ENCODE results near the gene C8A. TPM values are rescaled to one million over a fixed set of nuclear protein-coding genes. Genes with fewer than 3 reads are reported as not detected.

The C8A gene
- total RNA-seq, 1 experiment from 2014 or later = not detected

- DNase-seq (ENCODE audit: low read depth, low spot score) = no peak
- in situ Hi-C loops (cut with HindIII; ENCODE audit: low pct_unique_long_range_greater_than_20kb, low sequenced_read_pairs) = no loop called here
Observed at GRCh38 chr1:56867491-56867890, 12.9 kb downstream of the C8A start.

DNA sequence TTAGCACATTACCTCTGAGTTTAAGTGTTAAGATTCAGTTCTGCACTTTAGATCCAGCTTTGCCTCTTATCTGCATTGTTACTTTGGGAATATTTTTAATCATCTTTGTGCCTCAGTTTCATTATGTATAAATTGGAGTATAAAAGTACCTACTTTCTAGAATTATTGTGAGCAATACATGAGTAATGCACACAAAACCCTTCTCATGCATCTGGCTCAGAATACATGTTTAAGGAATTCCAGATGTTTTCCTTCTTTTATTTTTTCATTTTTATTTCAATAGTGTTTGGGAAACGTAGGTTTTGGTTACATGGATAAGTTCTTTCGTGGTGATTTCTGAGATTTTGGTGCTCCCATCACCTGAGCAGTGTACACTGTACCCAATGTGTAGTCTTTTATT lies 14.2 kb downstream of the C8A start:
- DNase-seq (ENCODE audit: low read depth, low spot score) = no peak
- in situ Hi-C loops (cut with HindIII; ENCODE audit: low pct_unique_long_range_greater_than_20kb, low sequenced_read_pairs) = no loop called here

GRCh38 chr1:56872597-56872996 lies 18.0 kb downstream of the C8A start:
- in situ Hi-C loops (cut with HindIII; ENCODE audit: low pct_unique_long_range_greater_than_20kb, low sequenced_read_pairs) = no loop called here

GRCh38 chr1:56873213-56873612 lies 18.6 kb downstream of the C8A start:
- in situ Hi-C loops (cut with HindIII; ENCODE audit: low pct_unique_long_range_greater_than_20kb, low sequenced_read_pairs) = no loop called here
- no peak for DNase-seq (ENCODE audit: low read depth, low spot score)

More at GRCh38 chr1:56872597-56872996, 18.0 kb downstream of the C8A start:
- no peak for DNase-seq (ENCODE audit: low read depth, low spot score)

DNA sequence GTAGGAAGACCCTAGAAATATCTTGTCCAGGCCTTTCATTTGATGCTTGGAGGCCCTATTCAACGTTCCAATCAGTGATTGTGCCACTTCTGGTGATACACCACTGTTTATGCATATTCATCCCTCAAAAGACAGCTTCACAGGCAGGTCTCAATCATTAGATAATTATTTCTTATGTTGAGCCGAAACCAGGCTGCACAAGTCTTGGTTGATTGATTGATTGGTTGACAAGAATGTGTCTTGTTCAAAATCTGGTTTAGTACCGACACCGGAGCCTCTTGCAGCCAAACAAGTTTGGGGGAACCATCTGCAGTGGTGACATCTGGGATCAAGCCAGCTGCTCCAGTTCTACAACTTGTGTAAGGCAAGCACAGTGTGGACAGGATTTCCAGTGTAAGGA lies 20.1 kb downstream of the C8A start:
- in situ Hi-C loops (cut with HindIII; ENCODE audit: low pct_unique_long_range_greater_than_20kb, low sequenced_read_pairs) = no loop called here
- DNase-seq (ENCODE audit: low read depth, low spot score) = no peak

DNA sequence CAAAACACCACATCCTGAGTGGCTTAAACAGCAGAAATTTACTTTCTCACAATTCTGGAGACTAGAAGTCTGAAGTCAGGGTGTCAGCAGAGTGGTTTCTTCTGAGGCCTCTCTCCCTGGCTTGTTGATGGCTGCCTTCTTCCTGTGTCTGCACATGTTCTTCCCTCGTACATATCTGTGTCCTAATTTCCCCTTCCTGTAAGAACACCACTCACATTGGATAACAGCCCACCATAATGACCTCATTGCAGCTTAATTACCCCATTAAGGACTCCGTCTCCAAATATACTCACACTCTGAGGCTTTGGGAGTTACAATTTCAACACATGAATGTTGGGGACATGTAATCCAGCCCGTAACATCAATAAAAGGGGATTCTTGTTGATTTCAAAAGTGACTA lies 23.4 kb downstream of the C8A start:
- in situ Hi-C loops (cut with HindIII; ENCODE audit: low pct_unique_long_range_greater_than_20kb, low sequenced_read_pairs) = no loop called here
- no peak for DNase-seq (ENCODE audit: low read depth, low spot score)

DNA sequence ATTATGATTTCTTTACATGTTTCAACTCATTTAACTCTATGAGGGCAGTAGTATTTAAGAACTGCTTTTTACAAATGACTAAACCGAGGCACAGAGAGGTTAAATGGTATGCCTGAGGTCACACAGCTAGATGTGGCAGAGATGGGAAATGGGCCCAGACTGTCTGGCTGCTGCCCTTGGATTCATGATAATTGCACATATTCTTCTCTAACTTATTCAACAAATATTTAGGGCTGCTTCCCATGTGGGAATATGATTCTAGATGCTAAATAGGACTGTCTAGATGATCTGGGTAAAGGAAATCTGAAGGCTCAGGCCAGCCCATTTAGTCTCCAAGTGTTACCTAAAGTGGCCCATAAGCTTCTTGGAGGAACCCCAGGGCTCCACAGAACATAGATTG lies 26.2 kb downstream of the C8A start:
- DNase-seq (ENCODE audit: low read depth, low spot score) = no peak
- in situ Hi-C loops (cut with HindIII; ENCODE audit: low pct_unique_long_range_greater_than_20kb, low sequenced_read_pairs) = no loop called here

DNA sequence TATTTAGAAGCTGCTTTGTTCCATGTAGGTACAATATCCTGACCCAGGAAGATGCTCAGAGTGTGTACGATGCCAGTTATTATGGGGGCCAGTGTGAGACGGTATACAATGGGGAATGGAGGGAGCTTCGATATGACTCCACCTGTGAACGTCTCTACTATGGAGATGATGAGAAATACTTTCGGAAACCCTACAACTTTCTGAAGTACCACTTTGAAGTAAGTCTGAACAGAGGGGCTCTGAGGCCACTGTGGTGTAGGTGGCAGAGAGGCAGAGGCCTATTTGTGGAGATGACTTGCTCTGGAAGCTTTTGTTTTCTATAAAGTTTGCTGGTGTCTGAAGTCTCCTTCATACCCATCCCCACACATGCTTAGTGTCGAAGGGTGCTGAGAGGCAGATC lies 26.8 kb downstream of the C8A start:
- no peak for DNase-seq (ENCODE audit: low read depth, low spot score)
- in situ Hi-C loops (cut with HindIII; ENCODE audit: low pct_unique_long_range_greater_than_20kb, low sequenced_read_pairs) = no loop called here

DNA sequence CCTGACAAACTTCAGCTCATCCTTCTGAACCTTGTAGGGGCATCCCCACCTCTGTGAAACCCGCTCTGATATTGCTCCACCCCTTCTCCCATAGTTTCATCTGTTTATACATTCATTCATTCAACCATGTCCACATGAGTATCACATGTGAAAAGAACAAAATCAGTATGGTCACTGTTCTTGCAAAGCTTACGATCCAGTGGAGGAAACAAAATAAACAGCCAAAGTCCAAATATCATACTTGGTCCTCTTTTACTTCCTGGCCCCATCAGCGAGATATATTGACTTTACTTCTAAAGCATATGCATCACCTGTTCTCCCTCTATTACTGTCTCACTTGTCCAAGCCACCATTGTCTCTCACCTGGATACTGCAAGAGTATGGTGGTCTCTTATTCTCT lies 35.6 kb downstream of the C8A start:
- in situ Hi-C loops (cut with HindIII; ENCODE audit: low pct_unique_long_range_greater_than_20kb, low sequenced_read_pairs) = no loop called here
- no peak for DNase-seq (ENCODE audit: low read depth, low spot score)

- in situ Hi-C loops (cut with HindIII; ENCODE audit: low pct_unique_long_range_greater_than_20kb, low sequenced_read_pairs) = no loop called here
- DNase-seq (ENCODE audit: low read depth, low spot score) = no peak
Observed at GRCh38 chr1:56894014-56894413, 39.4 kb downstream of the C8A start.

DNA sequence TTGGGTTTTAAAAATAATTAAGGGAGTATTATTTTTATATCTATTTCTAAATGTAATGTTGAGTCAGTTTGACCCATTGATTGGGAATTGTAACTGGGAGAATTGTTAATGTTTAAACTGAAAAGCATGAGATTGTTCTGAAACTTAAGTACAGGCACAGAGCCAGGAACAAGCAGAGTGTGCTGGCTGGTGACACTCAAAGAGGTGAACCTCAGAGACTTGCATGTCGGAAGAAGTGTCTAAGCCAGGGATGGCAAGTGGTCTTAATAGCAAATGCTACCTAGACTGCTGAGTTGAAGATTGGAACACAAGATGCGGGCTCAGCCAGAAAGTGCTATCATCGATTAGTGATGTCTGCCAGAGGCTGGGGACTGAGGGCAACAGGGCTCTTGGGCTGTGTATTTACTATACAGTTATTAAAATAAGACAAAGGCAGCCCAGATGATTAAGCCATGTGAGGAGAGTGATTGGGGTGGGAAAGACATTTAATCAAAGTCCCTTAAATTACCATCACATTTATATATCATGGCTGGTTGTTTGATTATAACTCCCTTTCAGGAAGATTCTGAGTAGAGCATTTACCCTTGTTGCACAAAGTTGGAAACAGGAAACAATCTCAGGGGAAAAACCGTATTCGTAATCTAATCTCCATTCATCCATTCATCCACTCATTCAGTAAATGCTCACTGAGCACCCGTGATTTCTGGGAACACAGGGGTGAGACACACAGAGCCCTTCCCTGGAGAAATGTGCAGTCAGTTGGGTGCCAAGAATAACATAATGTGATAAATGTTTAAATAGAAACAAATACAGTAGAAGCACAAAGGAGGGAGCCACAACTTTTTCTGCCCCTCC lies 42.8 kb downstream of the C8A start:
- in situ Hi-C loops (cut with HindIII; ENCODE audit: low pct_unique_long_range_greater_than_20kb, low sequenced_read_pairs) = no loop called here
- DNase-seq (ENCODE audit: low read depth, low spot score) = no peak

DNA sequence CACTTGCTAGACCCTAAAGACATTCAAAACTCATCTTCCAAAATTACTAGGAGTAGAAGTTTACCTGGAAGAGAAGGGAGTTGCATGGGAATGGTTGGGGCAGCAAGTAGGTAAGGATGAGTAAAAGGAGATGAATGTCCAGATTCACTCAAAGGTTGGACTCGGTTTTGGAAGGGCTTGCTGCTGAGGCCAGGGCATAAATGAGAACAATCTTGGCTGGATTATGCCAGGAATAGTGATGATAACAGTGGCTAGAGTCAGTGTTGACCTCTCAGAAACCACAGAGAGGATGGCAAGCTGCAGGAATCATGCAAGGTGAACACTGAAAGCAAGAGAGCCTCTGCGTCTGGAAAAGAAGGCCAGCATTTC lies 43.4 kb downstream of the C8A start:
- in situ Hi-C loops (cut with HindIII; ENCODE audit: low pct_unique_long_range_greater_than_20kb, low sequenced_read_pairs) = no loop called here
- no peak for DNase-seq (ENCODE audit: low read depth, low spot score)

- in situ Hi-C loops (cut with HindIII; ENCODE audit: low pct_unique_long_range_greater_than_20kb, low sequenced_read_pairs) = no loop called here
- DNase-seq (ENCODE audit: low read depth, low spot score) = no peak
Observed at GRCh38 chr1:56898879-56899278, 44.3 kb downstream of the C8A start.

DNA sequence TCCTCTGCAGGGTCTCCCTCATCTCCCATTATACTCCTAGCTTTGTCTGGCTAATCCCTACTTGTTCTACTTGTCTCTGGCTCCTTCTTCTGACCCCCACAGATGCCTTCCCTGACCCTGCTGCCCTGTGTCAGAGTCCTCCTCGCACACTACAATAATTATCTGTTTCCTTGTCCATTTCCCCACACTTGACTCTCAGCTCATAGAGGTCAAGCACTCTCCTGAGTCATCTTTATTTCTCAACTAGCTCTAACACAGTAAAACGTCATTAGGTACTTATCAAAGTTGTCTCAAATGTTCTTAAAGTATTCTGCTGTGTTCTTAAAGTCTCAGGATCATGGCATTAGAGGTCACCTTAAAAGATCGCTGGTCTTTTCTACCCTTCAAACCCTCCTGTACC lies 47.1 kb downstream of the C8A start:
- no peak for DNase-seq (ENCODE audit: low read depth, low spot score)
- in situ Hi-C loops (cut with HindIII; ENCODE audit: low pct_unique_long_range_greater_than_20kb, low sequenced_read_pairs) = no loop called here

DNA sequence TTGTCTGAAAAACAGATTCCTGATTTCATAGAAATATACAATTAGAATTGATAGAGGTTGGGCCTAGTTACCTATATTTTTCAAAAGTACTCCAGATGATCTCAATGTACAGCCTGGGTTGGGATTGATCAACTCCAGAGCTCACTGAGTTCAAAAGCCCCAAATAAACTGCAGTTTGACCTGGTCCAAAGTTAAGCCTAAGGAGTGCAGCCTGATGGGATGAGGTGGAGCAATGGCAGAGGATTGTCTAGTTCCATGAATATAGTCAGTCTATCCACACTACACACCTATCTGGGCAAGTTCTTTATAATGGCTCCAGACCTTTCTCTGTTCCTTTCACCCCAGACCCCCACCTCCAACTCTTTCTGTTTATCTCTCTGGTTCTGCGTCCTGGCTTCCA lies 49.2 kb downstream of the C8A start:
- in situ Hi-C loops (cut with HindIII; ENCODE audit: low pct_unique_long_range_greater_than_20kb, low sequenced_read_pairs) = no loop called here
- DNase-seq (ENCODE audit: low read depth, low spot score) = no peak

- in situ Hi-C loops (cut with HindIII; ENCODE audit: low pct_unique_long_range_greater_than_20kb, low sequenced_read_pairs) = no loop called here
- no peak for DNase-seq (ENCODE audit: low read depth, low spot score)
Observed at GRCh38 chr1:56904663-56905397, 50.2 kb downstream of the C8A start.

DNA sequence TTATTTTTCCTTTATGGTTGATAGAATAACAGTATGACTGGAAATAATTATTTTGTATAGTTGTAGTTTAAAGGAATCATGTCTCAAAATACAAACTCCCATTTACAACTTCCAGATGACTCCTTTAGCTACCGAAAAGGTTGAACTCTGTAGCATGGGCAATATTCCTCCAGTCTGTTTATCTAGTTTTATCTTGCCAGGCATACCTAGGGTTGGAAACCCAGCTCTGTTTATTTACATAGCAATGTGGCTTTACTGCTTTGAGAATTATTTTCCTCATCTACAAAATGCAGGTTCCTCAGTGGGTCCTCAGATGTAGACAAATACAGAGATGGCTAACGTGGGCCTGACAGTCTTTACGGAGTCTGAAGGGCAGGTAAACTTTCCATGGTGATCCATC lies 51.1 kb downstream of the C8A start:
- in situ Hi-C loops (cut with HindIII; ENCODE audit: low pct_unique_long_range_greater_than_20kb, low sequenced_read_pairs) = no loop called here
- no peak for DNase-seq (ENCODE audit: low read depth, low spot score)

DNA sequence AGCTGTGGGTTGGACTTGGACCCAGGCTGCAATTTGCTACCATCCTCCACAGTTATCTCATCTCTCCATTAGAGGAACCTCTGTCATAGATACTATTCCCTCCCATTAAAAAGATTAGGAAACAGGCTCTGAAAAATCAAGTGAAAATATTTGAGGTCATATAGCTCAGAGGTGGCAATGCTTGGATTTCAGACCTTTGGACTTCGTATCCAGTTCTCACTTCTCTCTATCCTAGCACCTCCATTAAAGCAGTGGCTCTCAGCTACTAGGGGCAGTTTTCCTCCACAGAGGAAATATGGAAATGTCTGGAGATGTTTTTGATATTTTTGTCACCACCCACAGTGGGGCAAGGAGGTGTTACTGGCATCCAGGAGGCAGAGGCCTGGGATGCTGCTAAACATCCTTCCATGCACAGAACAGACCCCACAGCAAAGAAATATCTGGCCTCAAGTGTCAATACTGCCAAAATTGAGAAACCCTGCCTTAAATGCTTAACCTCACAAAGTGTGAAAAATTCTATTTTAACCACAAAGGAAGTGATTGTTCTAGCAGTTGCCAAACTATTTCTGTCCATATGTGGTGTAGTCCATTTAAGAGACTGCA lies 54.1 kb downstream of the C8A start:
- DNase-seq (ENCODE audit: low read depth, low spot score) = no peak
- in situ Hi-C loops (cut with HindIII; ENCODE audit: low pct_unique_long_range_greater_than_20kb, low sequenced_read_pairs) = no loop called here

Data from SK-MEL-5 (cell line).